H1 (cell line): ENCODE data around the gene SCRN1. TPM values are rescaled to one million over a fixed set of nuclear protein-coding genes. Genes with fewer than 3 reads are reported as not detected.

Experiments
- CTCF ChIA-PET: fragments of 300-600 bp; sonication (Branson Sonifier 250); formaldehyde crosslinking; loops from one replicate; lab custom pipeline; 2021; ENCODE audit not compliant: partially characterized antibody; lab: Charles Lee
- POLR2A ChIA-PET: fragments of 300-600 bp; sonication (Branson Sonifier 250); formaldehyde crosslinking; loops from one replicate; lab custom pipeline; 2021; ENCODE audit warnings: inconsistent platforms; ENCODE audit not compliant: partially characterized antibody; lab: Charles Lee
- DNase-seq, 2 experiments: peaks; one replicate each; pipeline versions ENCODE4 v3.0.0 to v3.0.0-alpha.2; 2010 to 2022; ENCODE audit warnings: low spot score in 2 of 2, low read depth in 1 of 2, mixed read lengths in 1 of 2
- FAIRE-seq: peaks from 2 replicates; lab custom pipeline; 2011; peaks lifted over from hg19 to GRCh38; lab: Jason Lieb, UNC
- H2AFZ ChIP-seq: 2 replicates; pipeline ENCODE4 v1.8.1; 2012; ENCODE audit warnings: low read length, inconsistent platforms
- H2AK5ac ChIP-seq: 2 replicates; pipeline ENCODE4 v1.6.1; 2013; ENCODE audit warnings: low read depth, low read length
- H2BK120ac ChIP-seq: replicated peaks from 2 replicates; pipeline ENCODE3; 2013; ENCODE audit warnings: low read depth, low read length, inconsistent platforms
- H2BK12ac ChIP-seq: 2 replicates; pipeline ENCODE4 v1.6.1; 2013; ENCODE audit warnings: low read depth, low read length
- H2BK15ac ChIP-seq: 2 replicates; pipeline ENCODE4 v1.6.1; 2013; ENCODE audit warnings: low read length
- H2BK20ac ChIP-seq: 2 replicates; pipeline ENCODE4 v1.6.1; 2013; ENCODE audit warnings: low read length
- H2BK5ac ChIP-seq: 2 replicates; pipeline ENCODE4 v1.6.1; 2013; ENCODE audit warnings: low read depth, low read length
- H3K14ac ChIP-seq: 2 replicates; pipeline ENCODE4 v1.6.1; 2013; ENCODE audit warnings: inconsistent platforms; ENCODE audit not compliant: insufficient read length
- H3K18ac ChIP-seq: 2 replicates; pipeline ENCODE4 v1.6.1; 2013; ENCODE audit warnings: low read length; ENCODE audit errors: extremely low read depth
- H3K23ac ChIP-seq: 2 replicates; pipeline ENCODE4 v1.6.1; 2013; ENCODE audit warnings: inconsistent platforms; ENCODE audit not compliant: insufficient read length
- H3K23me2 ChIP-seq: 2 replicates; pipeline ENCODE4 v1.6.1; 2013; ENCODE audit warnings: low read depth, low read length
- H3K27ac ChIP-seq: 2 replicates; pipeline ENCODE4 v1.6.1; 2011; ENCODE audit warnings: low read depth, low read length, inconsistent platforms
- H3K27me3 ChIP-seq, 4 experiments: replicated peaks in 1 of 4; 1 replicate in 1 of 4; 2 replicates in 3 of 4; pipeline versions ENCODE4 v1.6.1 to v1.8.1; 2011 to 2013; ENCODE audit warnings: low read length in 3 of 4, mild to moderate bottlenecking in 3 of 4, inconsistent platforms in 2 of 4, mixed read lengths in 2 of 4, moderate library complexity in 1 of 4; ENCODE audit not compliant: control insufficient read depth in 3 of 4, insufficient read depth in 3 of 4; ENCODE audit errors: extremely low read depth in 1 of 4
- H3K36me3 ChIP-seq, 4 experiments: 2 replicates each; pipeline versions ENCODE4 v1.6.1 to v1.8.1; 2011 to 2013; ENCODE audit warnings: mild to moderate bottlenecking in 4 of 4, low read length in 3 of 4, moderate library complexity in 2 of 4, control low read depth in 1 of 4, inconsistent platforms in 1 of 4; ENCODE audit not compliant: insufficient read depth in 4 of 4, control insufficient read depth in 2 of 4
- H3K4ac ChIP-seq: replicated peaks from 2 replicates; pipeline ENCODE3; 2013; ENCODE audit warnings: low read length, low read depth, mixed read lengths, inconsistent platforms; ENCODE audit not compliant: insufficient read length
- H3K4me1 ChIP-seq, 4 experiments: replicated peaks in 1 of 4; 1 replicate in 1 of 4; 2 replicates in 3 of 4; pipeline versions ENCODE4 v1.6.1 to v1.8.1; 2011 to 2013; ENCODE audit warnings: low read length in 3 of 4, inconsistent platforms in 2 of 4, mixed read lengths in 1 of 4; ENCODE audit not compliant: insufficient read depth in 4 of 4, control insufficient read depth in 3 of 4
- H3K4me2 ChIP-seq, 2 experiments: 2 replicates each; pipeline versions ENCODE4 v1.6.1 to v1.8.1; 2011 to 2013; ENCODE audit warnings: low read depth in 2 of 2, low read length in 2 of 2, control low read depth in 1 of 2, inconsistent platforms in 1 of 2, mild to moderate bottlenecking in 1 of 2; ENCODE audit not compliant: insufficient read depth in 1 of 2
- H3K4me3 ChIP-seq, 4 experiments: fragments of 200-600, 300-600 bp in 1 of 4; sonication (generic), shearing (Covaris generic), sonication (Bioruptor Twin) in 1 of 4; 2 replicates each; pipeline versions ENCODE4 v1.5.1 to v1.8.1; 2011 to 2016; ENCODE audit warnings: low read length in 4 of 4, low read depth in 3 of 4, control low read depth in 2 of 4, inconsistent platforms in 2 of 4, mild to moderate bottlenecking in 2 of 4, mixed read lengths in 1 of 4, moderate library complexity in 1 of 4; ENCODE audit not compliant: insufficient read depth in 2 of 4; ENCODE audit errors: extremely low read depth in 1 of 4
- H3K56ac ChIP-seq: replicated peaks from 2 replicates; pipeline ENCODE3; 2013; ENCODE audit warnings: low read depth, mild to moderate bottlenecking, mixed read lengths, low read length, inconsistent platforms; ENCODE audit not compliant: insufficient read length
- H3K79me1 ChIP-seq: 2 replicates; pipeline ENCODE4 v1.6.1; 2013; ENCODE audit warnings: low read depth, low read length, control low read depth
- H3K79me2 ChIP-seq, 2 experiments: 2 replicates each; pipeline versions ENCODE4 v1.6.1 to v1.8.1; 2012 to 2013; ENCODE audit warnings: low read length in 2 of 2, mild to moderate bottlenecking in 2 of 2, inconsistent platforms in 1 of 2; ENCODE audit not compliant: insufficient read depth in 2 of 2, control insufficient read depth in 1 of 2
- H3K9ac ChIP-seq, 4 experiments: replicated peaks in 1 of 4; 1 replicate in 1 of 4; 2 replicates in 3 of 4; pipeline versions ENCODE4 v1.6.1 to v1.8.1; 2011 to 2013; ENCODE audit warnings: low read depth in 3 of 4, low read length in 3 of 4, control low read depth in 2 of 4, mild to moderate bottlenecking in 2 of 4, moderate library complexity in 2 of 4, inconsistent platforms in 1 of 4; ENCODE audit errors: extremely low read depth in 1 of 4
- H3K9me3 ChIP-seq, 2 experiments: 2 replicates each; pipeline versions ENCODE4 v1.6.1 to v1.8.1; 2012 to 2013; ENCODE audit warnings: mild to moderate bottlenecking in 2 of 2, moderate library complexity in 2 of 2, control low read depth in 1 of 2, inconsistent platforms in 1 of 2, low read depth in 1 of 2, low read length in 1 of 2, mixed read lengths in 1 of 2; ENCODE audit not compliant: insufficient read depth in 2 of 2
- H4K20me1 ChIP-seq, 2 experiments: replicated peaks in 1 of 2; 2 replicates each; pipeline versions ENCODE3 to v1.8.1; 2011 to 2013; ENCODE audit warnings: inconsistent platforms in 2 of 2, low read length in 2 of 2, mild to moderate bottlenecking in 1 of 2; ENCODE audit not compliant: insufficient read depth in 2 of 2, control insufficient read depth in 1 of 2
- H4K5ac ChIP-seq: 2 replicates; pipeline ENCODE4 v1.6.1; 2013; ENCODE audit warnings: low read length, low read depth, mixed read lengths, inconsistent platforms; ENCODE audit not compliant: insufficient read length
- H4K8ac ChIP-seq: 2 replicates; pipeline ENCODE4 v1.8.0; 2013; ENCODE audit warnings: mild to moderate bottlenecking, moderate library complexity, low read length, inconsistent platforms; ENCODE audit not compliant: insufficient read depth; ENCODE audit errors: extremely low read depth
- H4K91ac ChIP-seq: replicated peaks from 2 replicates; pipeline ENCODE3; 2013; ENCODE audit warnings: low read length, mixed read lengths, inconsistent platforms; ENCODE audit not compliant: insufficient read length
- BACH1 ChIP-seq: IDR thresholded peaks from 2 replicates; pipeline ENCODE4 v1.6.1; 2012; ENCODE audit warnings: low read length, improper control_type of control experiment
- BCL11A ChIP-seq, 2 experiments: IDR thresholded peaks; one replicate each; pipeline ENCODE4 v1.6.1; 2011; ENCODE audit warnings: low read depth in 2 of 2, low read length in 2 of 2, mild to moderate bottlenecking in 2 of 2
- CBX8 ChIP-seq: fragments of 300-800, 300-1000 bp; sonication (generic); IDR thresholded peaks from 2 replicates; pipeline ENCODE4 v1.7.1; 2016; ENCODE audit warnings: low read depth, low read length, borderline replicate concordance
- EGR1 ChIP-seq: IDR thresholded peaks from 2 replicates; pipeline ENCODE4 v1.6.1; 2011; ENCODE audit warnings: low read depth, low read length, borderline replicate concordance
- EZH2 ChIP-seq: fragments of 200-600 bp; sonication (generic); IDR thresholded peaks from 2 replicates; pipeline ENCODE4 v1.7.1; 2012; ENCODE audit warnings: low read depth, mild to moderate bottlenecking, moderate library complexity, low read length, inconsistent platforms; ENCODE audit not compliant: severe bottlenecking
- GTF2F1 ChIP-seq: IDR thresholded peaks from 2 replicates; pipeline ENCODE4 v1.6.1; 2012; ENCODE audit warnings: low read depth, low read length, improper control_type of control experiment, borderline replicate concordance
- HDAC6 ChIP-seq: IDR thresholded peaks from one replicate; pipeline ENCODE4 v1.7.1; 2012; ENCODE audit warnings: low read depth, mild to moderate bottlenecking, inconsistent platforms, low read length, moderate library complexity
- KDM5A ChIP-seq: fragments of 200-600 bp; IDR thresholded peaks from 2 replicates; pipeline ENCODE4 v1.7.1; 2012; ENCODE audit warnings: mild to moderate bottlenecking, low read length, inconsistent platforms, mixed read lengths
- MAFK ChIP-seq: IDR thresholded peaks from 2 replicates; pipeline ENCODE4 v1.6.1; 2012; ENCODE audit warnings: low read depth, mild to moderate bottlenecking, improper control_type of control experiment, low read length
- RFX5 ChIP-seq: IDR thresholded peaks from 2 replicates; pipeline ENCODE4 v1.6.1; 2011; ENCODE audit warnings: low read depth, low read length, improper control_type of control experiment, borderline replicate concordance
- SIRT6 ChIP-seq: IDR thresholded peaks from one replicate; pipeline ENCODE4 v1.7.1; 2012; ENCODE audit warnings: low read length, inconsistent platforms
- SP4 ChIP-seq: IDR thresholded peaks from 2 replicates; pipeline ENCODE4 v1.6.1; 2012; ENCODE audit warnings: low read length, inconsistent platforms
- TAF7 ChIP-seq: optimal IDR thresholded peaks from 2 replicates; pipeline ENCODE3; 2011; ENCODE audit warnings: low read depth, mild to moderate bottlenecking, inconsistent platforms, low read length, moderate library complexity, borderline replicate concordance
- USF2 ChIP-seq: IDR thresholded peaks from 2 replicates; pipeline ENCODE4 v1.6.1; 2011; ENCODE audit warnings: low read length, improper control_type of control experiment
- WGBS, 2 experiments: shearing (Covaris generic) in 1 of 2; methylation state at CpG; one replicate each; pipeline versions ENCODE4 v1.1.6 to v1.1.7; 2013 to 2015; ENCODE audit warnings: low lambda C conversion rate in 2 of 2, mixed read lengths in 2 of 2, inconsistent platforms in 1 of 2, low coverage in 1 of 2, missing lambda C conversion rate in 1 of 2; ENCODE audit not compliant: insufficient replicate concordance in 2 of 2, insufficient coverage in 1 of 2, insufficient read length in 1 of 2; ENCODE audit errors: extremely low coverage in 1 of 2, missing lambda C conversion rate in 1 of 2; 5-methylcytosine and 5-hydroxymethylcytosine counted together
- polyA plus RNA-seq, 7 experiments: library from polyadenylated mRNA; depleted of rRNA in 3 of 7; stranded (reverse) in 5 of 7; unstranded in 2 of 7; fragments of >200 nt in 5 of 7; fragments of 200-250 nt in 2 of 7; gene quantifications; 1 replicate in 5 of 7; 2 replicates in 1 of 7; 4 replicates in 1 of 7; pipeline versions ENCODE4 v1.2.1 to v1.2.3, GENCODE V29; 2011 to 2013; ENCODE audit warnings: missing spikeins in 2 of 7, mixed read lengths in 2 of 7
- total RNA-seq: library from RNA; stranded (reverse); fragmentation: NEBNext Ultra II Directional; extraction: Animal tissue kit (Norgen Biotek cat#: 25700); gene quantifications from 2 replicates; pipeline ENCODE4 v1.2.1, GENCODE V29; 2021

SCRN1 gene
- total and polyA plus RNA-seq, 2 of the 8 experiments (the other 6 are each of a cell fraction or from before 2014, with no cell fraction given), result 36.0 to 75.8 TPM

GRCh38 chr7:29975561-29975960, 14.0 kb downstream of the SCRN1 start:
- no peak overlapping the region for H3K27ac ChIP-seq
- peaks cover 5% of the 10 kb centered on the region; the same call in 1 of the 2 replicates for H3K79me1 ChIP-seq
- H3K9me3 ChIP-seq, result no peaks in the 10 kb centered on the region
- no peak overlapping the region for H3K56ac ChIP-seq
- no peak for FAIRE-seq
- no peak overlapping the region for H4K91ac ChIP-seq
- H3K27me3 ChIP-seq, result no peaks in the 10 kb centered on the region
- no peak overlapping the region for H4K8ac ChIP-seq
- no peak overlapping the region for H3K18ac ChIP-seq
- peaks cover 3 to 5% of the 10 kb centered on the region in 2 experiments for H4K20me1 ChIP-seq
- ChIA-PET CTCF (interaction anchor here (1.8 kb wide), 2 partner anchors 20 to 87 kb away, joined by 6 to 11 read pairs; no protein-coding TSS in a partner anchor), POLR2A (interaction anchor here (1.2 kb wide), 1 partner anchor 13 kb away, joined by 3 read pairs; no protein-coding TSS in a partner anchor)
- H4K5ac ChIP-seq, result no peak overlapping the region
- no peak overlapping the region for H2AK5ac ChIP-seq
- no peaks in the 10 kb centered on the region for H3K23me2 ChIP-seq
- no peak overlapping the region for H3K4me2 ChIP-seq
- H2BK12ac ChIP-seq, result no peak overlapping the region
- H2BK120ac ChIP-seq, result no peak overlapping the region
- no peak overlapping the region for H3K4ac ChIP-seq
- H3K9ac ChIP-seq, result no peak overlapping the region
- peaks cover 4 to 69% of the 10 kb centered on the region in 2 experiments; a peak in 3 of 4 replicates for H3K79me2 ChIP-seq
- H2BK20ac ChIP-seq, result no peak overlapping the region
- no peak overlapping the region for H3K23ac ChIP-seq
- no peak overlapping the region for H3K14ac ChIP-seq
- H2AFZ ChIP-seq, result no peak overlapping the region
- H3K36me3 ChIP-seq, result no peaks in the 10 kb centered on the region
- H3K4me1 ChIP-seq, result no peaks in the 10 kb centered on the region
- H3K4me3 ChIP-seq, result no peak overlapping the region
- 79% methylated on average over 1 of the region's 1 CpG; no CpG with 5 or more reads in 1 of the 2 experiments for WGBS, 2 experiments
- DNase-seq, result no peak
- H2BK15ac ChIP-seq, result no peak overlapping the region
- H2BK5ac ChIP-seq, result no peak overlapping the region
- no peak for TF ChIP-seq EZH2
- no peak for TF ChIP-seq SP4
- no peak for TF ChIP-seq RFX5
- TF ChIP-seq SIRT6, result no peak
- TF ChIP-seq USF2, result no peak
- TF ChIP-seq BCL11A (IDR thresholded peaks at IDR 0.05; ENCODE audit: low read depth in 2 of 2, low read length in 2 of 2), result no peak
- TF ChIP-seq BACH1, result no peak
- TF ChIP-seq HDAC6, result no peak
- TF ChIP-seq EGR1, result no peak
- TF ChIP-seq KDM5A, result no peak
- TF ChIP-seq TAF7, result no peak
- TF ChIP-seq MAFK, result no peak
- TF ChIP-seq GTF2F1, result no peak
- no peak for TF ChIP-seq CBX8
